Posterior vena cava (tissue), 2 donors: ENCODE measurements around the gene STOX2. TPM values are rescaled to one million over a fixed set of nuclear protein-coding genes. Genes with fewer than 3 reads are reported as not detected.

Source experiments
- DNase-seq: peaks from one replicate; pipeline ENCODE4 v3.0.0-alpha.2; 2020; ENCODE audit warnings: low spot score
- intact Hi-C, 2 donors: fragments of 100-400 bp; cut with DNase I; formaldehyde crosslinking; loops; one replicate each; pipeline versions ENCODE4 v1.14.1 to v1.14.2; 2022 to 2023
- total RNA-seq, 2 donors: library from RNA; stranded (reverse); fragmentation: NEBNext Ultra II Directional; extraction: Animal tissue kit (Norgen Biotek cat#: 25700); gene quantifications; one replicate each; pipeline ENCODE4 v1.2.1, GENCODE V29; 2021
- donor health status: DM: yes; HTN: yes; CAD: no.
- donor health status: DM: yes; HTN: yes; CAD: no.

Gene STOX2
- total RNA-seq, 2 donors from 2014 or later, result 6.5 to 6.9 TPM

DNA sequence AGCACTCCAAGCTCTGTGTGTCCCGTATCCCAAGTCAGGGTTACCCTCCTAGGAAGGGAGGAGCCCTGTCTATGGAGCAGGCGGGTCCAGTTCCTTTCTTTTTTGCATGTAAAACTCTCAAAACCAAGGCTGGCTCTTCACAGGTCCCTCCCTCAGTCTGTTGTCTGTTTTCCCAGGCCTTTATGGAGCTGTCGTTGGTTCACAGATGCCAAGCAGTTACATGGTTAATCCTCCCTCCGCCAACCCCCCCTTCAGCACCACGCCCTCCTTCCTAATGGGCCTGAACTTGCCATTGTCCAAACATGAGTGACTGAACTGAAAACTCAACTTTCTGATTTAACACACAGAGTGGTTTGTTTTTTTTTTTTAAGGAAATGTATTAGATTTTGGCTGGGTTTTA, 148.3 kb downstream of the STOX2 start:
- intact Hi-C loops, result loop anchor here in 1 of 2 donors (5.0 kb wide), 1 partner anchor 1346 kb away; no protein-coding TSS in a partner anchor

DNA sequence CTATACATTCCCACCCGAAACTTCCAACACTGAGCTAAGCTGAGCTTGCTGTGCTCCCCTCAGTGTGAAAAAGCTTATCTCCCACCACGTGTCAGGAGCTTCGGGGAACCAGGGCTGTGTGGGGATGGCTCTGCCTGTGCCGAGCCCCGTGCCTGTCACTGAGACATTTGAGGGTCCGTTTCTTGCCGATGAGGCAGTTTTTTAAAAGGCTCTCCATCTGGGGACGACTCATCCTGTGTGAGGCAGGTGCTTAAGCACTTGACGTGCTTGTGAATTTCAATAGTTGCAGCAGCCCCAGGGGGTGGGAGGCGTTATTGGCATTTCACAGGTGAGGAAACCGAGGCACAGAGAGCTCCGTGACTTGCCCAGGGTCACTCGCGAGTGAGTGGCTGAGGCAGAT, 151.8 kb downstream of the STOX2 start:
- intact Hi-C loops, result no loop called here
- DNase-seq, result no peak

More for the DNA sequence above, 148.3 kb downstream of the STOX2 start:
- DNase-seq, result no peak

DNA sequence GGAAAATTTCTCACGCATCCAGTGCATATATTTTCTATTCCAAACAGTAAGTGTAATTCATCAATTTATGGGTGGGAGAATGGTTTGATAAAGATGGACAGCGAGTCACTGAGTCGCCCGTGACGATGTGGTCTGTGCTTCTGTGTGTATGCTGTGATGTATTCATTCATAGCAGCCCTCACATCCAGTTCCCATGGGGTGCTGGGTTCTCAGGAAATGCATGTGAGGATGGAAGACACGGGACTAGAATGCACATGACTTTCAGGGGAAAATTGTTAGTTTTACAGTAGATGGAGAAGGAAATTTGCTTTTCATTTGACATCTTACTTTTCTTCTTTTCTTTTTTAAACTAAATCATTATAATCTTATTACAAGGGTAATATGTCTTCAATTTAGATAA, 152.9 kb downstream of the STOX2 start:
- no peak for DNase-seq
- intact Hi-C loops, result no loop called here

DNA sequence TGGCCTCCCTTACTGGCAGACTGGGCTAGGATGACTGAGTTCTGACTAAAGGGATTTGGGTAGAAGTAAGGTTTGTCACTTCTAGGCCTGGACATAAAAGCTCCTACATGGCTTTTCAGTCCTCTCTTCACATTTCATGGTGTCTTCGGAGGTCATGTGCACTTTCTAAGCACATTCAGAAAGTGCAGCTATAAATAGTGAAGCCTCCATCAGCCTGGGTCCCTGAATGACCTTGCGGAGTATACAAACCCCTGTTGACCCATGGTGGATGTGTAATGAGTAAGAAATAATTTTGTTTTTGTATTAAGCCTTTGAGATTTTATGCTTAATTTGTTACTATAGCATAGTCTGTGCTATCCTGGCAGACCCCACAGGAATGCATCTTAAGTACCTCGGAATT, 154.0 kb downstream of the STOX2 start:
- DNase-seq, result no peak
- intact Hi-C loops, result no loop called here

DNA sequence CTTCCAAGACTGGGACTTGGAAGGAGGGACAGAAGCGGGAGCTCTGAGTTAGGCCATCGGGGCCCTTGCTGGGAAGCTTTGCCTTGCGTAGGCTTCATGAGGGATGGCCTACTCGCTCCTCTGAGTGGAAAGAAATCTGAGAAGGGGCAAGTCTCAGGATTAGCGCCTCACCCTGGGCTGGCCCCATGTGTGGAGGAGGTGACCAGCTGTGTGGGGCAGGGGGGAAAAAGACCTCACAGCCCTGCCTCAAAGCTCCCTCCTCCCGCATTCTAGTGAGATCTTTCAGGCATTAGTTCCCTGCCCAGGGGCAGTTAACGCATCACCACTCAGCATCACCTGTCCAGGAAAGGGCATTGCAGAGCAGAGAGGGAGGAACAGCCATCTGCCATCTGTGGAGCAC, 156.5 kb downstream of the STOX2 start:
- intact Hi-C loops, result no loop called here
- no peak for DNase-seq

DNA sequence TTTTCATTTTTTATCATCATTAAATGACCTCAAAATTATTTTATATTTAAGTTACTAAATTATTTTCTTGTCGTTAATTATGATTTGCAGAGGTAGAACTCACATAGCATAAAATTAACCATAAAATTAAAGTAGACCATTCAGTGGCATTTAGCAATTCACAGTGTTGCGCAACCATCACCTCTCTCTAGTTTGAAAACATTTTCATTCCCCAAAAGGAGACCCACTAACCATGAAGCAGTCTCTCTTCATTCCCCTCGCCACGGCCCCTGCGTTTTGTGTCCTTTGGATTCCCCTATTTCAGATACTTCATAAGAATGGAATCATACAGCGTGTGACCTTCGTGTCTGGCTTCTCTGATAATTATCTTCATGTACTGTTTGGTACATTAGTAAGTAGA, 157.7 kb downstream of the STOX2 start:
- intact Hi-C loops, result no loop called here

DNA sequence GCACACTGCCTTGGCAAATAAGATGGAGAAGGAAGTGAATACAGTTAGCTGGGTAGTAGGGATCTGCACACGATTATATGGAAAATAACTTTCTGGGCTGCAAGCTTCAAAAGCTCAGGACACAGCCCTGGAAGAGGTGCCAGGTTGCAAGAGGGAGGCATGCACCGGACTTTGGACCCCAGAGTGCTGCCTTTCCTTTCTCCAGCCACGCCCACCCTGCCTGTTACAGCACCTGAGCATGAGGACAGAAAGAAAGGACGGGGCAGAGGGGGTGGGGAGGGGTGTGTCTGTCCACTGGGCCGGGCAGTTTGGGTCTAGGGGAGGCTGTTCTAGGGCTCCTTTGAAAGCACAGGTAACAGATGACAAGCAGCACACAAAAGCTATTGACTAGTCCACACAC, 159.8 kb downstream of the STOX2 start:
- intact Hi-C loops, result no loop called here
- DNase-seq, result no peak

More for the DNA sequence above, 157.7 kb downstream of the STOX2 start:
- no peak for DNase-seq

DNA sequence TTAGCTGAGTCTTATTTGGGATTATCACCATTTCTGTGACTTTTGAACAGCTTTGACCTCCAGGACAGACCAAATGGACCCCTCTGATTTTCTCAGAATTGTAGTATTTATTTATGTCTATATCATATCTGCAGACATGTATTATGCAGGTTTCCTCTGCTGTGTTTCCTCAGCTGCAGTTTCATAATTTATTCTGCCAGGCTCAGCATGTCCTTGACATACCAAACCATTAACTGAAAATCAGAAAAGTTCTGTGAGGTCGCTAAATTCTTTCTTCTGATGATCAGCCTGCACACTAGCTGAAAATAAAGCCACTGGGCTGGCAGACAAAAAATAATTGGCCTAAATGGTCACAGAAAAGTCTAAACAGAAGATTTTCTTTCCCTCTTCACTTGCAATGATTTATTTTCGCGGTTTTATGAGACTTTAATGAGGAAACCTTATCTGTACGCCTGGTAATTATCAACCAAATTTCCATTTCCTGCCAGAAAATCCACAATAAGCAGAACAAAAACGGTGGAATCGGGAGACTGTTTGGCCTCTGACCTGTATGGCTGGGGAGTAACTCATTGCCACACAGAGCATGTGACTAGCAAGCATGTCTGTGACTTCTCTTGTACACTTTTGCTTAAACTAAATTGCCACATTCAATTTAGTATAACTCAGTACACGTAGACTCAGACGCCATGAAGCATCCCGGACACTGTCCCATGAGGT, 161.6 kb downstream of the STOX2 start:
- no peak for DNase-seq
- intact Hi-C loops, result no loop called here

DNA sequence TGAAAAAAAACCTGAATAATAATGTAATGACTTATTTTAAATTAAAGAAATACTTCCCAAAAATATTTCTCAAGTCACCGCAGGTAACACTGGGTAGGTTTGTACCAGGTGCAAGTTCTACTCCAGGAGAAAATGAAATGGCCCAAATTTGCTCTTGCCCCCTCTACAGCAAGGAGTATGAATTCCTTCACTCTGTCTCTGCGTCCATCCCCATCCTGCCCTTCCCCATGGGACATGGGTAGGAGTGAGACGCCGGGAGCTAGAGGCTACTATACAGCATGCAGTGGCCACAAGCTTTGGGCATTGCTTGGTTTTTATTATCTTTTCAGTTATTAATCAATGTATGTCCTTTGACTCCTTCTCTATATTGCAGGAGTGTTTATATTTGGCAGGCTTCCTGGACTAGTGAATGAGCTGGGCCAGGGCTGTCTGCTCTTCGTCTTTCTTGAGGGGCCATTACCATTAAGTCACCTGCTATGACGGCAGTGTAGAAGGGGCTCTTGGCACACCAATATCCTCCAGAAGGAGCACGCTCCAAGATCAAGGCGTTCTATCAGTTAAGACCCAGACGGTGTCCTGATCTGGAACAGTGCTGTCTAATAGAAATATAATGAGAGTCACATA, 162.9 kb downstream of the STOX2 start:
- intact Hi-C loops, result no loop called here
- DNase-seq, result no peak

Other genes starting within 250 kb of the STOX2 start
- 10 to 100 TPM; 16.8 to 18.2 TPM for gene RWDD4, start 246.1 kb upstream of the STOX2 start, total RNA-seq
- 10 to 100 TPM; 35.1 to 36.7 TPM for gene TRAPPC11, start 246.0 kb upstream of the STOX2 start, total RNA-seq